HL-60/S4 treated with phorbol 12-myristate 13-acetate at 8.2 ng/mL for 4 days and 3 days (cell line): ENCODE results near the gene MTMR3.
"Not testable (repeated sequence)": the region's sequence is repeated elsewhere in the genome, so short reads cannot be mapped to it uniquely, and the experiment has no call there.

Experiments used
- in situ Hi-C: fragments of 300-500 bp; cut with MboI; formaldehyde crosslinking; loops from 2 replicates; pipeline ENCODE4 v1.15.0; 2022; ENCODE audit warnings: low sequenced_read_pairs

The MTMR3 gene

DNA sequence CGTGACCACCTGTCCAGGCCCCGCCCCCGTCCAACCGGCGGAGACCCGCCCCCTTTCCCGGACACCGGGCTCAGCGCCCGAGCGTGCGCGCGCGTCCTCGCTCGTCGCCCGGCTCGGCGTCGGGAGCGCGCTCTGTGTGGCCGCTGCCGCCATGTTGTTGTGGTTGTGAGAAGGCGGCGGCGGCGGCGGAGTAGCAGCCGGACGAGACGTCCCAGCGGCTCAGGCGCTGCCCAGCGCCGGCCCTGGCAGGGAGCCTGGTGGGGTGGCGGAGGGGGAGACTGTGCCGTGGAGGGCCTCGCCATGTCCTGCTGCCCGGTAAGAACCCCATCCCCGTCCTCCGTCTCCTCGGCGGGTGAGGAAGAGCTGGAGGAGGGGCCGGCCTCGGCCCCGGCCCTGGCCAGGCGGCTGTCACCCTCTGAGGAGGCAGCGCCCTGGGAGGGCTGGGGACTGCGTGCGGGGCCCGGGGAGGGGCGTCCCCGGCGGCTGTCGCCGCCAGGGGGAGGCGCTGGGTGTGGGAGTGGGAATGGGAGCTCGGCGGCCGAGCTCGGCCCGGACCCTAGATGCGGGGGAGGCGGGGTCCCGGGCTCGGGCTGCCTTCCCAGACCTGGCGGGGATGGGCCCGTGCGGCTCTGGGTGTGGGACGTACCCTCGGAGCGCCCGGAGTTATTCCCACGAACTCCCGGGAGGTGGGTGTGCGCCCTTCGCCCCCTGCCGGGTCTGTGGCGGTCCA lies at the start of gene MTMR3:
MTMR3 (plus strand) TSS at position 130 of the 730 bp plus-strand sequence. CDS start 87,886 bp downstream, outside the sequence.
- in situ Hi-C loops: no loop called here

DNA sequence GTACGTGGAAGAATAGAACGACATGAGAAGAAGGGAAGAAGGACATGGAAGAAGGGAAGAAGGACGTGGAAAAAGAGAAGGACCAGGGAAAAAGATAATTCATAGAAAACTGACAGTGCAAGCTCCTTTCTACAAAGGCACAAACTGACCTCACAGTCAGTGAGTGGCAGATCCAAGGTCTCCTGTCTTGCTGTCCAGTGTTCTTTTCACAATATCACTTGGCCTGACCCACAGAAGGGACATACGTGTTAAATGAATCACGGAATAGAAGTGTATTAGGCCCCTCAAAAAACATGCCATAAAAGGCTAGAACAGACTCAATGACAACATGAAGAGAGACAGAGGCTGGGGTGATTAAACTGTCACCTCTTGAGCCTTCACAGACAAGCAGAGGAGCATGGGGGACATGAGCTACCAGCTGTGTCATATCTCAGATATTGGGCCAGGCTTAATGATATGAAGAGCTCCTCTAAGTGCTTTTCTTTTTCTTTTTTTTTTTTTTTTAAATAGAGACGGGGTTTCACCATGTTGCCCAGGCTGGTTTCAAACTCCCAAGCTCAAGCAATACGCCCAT lies 49.5 kb upstream of the MTMR3 start:
- in situ Hi-C loops: no loop called here

DNA sequence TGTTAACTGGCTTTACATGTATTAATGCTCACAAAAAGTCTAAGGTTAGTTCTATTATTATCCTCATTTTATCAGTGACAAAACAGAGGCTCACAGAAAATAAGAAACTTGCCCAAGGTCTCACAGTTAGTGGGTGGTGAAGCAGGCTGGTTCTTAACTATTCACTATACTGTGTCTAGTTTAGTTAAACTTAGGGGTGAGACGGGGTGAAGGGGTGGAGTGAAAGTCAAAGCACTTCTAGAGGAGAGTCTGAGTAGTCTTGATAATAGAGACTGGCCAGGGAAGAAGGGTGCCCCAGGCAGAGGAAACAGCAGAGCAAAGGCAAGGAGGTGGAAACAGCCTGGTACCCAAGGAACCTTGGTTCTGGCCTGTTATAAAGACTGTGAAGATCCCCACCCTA lies 48.9 kb upstream of the MTMR3 start:
- in situ Hi-C loops: no loop called here

DNA sequence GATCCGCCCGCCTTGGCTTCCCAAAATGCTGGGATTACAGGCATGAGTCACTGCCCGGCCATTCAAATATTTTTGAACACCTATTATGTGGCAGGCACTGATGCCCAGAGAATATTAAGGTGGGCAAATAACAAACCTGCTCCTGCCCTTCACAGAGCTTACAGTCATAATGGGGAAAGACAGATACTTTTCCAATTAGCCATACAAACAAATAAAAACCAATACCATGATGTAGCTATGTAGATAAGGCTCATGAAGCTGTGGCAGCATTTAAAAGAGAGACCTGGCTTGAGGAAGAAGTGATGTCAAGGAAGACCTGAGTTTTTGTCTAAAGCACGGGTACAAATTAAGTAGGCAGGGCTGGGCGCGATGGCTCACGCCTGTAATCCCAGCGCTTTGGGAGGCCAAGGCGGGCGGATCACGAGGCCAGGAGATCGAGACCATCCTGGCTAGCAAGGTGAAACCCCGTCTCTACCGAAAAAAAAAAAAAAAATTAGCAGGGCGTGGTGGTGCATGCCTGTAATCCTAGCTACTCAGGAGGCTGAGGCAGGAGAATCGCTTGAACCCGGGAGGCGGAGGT lies 46.1 kb upstream of the MTMR3 start:
- in situ Hi-C loops: not testable (repeated sequence)

DNA sequence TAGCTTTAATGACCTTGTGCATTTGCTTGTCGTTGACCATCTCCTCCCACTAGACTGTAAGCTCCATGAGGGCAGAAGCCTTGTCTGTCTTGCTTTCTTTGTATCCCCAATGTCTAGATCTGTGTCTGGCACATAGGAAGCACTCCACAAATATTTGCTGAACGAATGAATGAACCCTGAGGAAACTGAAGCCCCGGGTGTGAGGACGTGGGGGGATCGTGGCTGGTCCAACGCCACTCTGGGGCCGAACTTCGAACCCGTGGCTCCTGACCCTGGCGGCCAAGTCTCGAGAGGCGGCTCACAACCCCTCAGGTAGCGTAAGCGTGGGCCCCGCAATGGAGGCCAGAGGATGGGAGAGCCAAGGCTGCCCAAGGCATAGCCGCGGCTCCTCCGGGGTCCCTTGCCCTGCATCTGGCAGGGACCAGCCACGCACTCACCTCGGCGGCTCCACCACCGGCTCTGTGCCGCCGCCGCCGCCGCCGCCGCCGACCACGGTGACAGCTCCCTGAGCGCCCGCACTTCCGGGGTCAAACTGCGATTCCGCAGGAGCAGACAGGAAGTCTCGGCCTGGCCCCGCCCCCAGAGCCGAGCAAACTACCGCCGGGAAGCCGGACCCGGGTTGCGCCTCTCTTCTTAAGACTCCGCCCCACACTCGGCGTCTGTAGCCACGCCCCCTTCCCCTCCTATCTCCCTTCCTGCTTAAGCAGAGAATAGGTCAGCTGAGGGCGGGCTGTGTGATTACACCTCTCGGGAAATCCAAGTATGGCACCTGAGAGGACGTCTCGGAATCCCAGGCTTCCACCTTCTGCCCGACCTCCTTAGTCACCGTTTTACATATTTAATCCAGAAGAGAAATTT lies 45.0 kb upstream of the MTMR3 start, which contains the start of gene ASCC2:
ASCC2 (minus strand) TSS at position 534 of the 858 bp plus-strand sequence. CDS start 5,949 bp downstream, outside the sequence.
- in situ Hi-C loops: no loop called here

DNA sequence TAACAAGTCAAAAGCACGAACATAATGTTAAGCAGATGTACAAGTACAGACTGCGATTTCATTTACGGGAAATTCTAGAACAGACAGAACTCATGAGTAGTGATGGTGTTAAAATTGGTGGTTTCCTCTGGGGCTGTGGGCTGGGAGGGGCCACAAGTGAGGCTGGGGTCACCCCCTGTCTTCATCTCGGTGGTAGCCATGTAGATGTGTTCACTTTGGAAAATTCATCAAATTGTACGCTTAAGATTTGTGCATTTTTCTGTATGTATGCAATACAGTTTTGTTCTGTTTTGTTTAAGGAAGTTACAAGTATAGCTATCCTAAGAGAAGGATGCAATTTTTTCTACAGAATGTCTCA lies 44.4 kb upstream of the MTMR3 start:
- in situ Hi-C loops: no loop called here

DNA sequence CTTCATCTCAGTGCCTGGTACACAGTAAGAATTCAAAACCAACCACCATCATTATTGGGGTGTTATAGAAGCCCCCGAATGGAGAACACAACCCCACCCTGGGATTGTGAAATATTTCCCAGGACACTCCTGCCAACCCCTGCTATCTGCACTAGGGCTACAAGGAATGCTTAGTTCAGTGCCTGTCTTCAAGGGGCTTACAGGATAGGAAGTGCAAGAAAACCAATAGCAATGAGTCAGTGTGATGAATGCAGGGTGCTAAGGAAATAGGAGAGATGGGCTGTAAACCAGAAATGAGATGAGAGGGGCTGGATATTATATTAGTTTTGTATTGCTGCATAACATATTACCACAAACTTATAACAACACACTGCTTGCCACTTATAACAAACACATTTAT lies 43.9 kb upstream of the MTMR3 start:
- in situ Hi-C loops: no loop called here

DNA sequence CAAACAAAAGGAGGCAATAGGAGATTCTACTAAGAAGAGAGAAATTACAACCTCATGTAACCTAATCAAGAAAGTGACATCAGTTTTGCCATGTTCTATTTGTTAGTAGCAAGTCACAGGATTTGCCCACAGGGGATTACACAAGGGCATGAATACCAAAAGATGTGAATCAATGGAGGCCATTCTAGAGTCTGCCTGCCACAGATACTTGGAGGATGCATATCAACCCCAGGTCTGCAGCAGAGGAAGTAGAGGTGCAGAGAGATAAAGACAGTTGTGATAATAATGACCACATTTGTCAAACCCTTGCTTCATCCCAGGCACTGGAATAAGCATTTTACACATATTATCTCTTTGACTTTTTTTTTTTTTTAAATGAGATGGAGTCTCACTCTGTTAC lies 42.5 kb upstream of the MTMR3 start:
- in situ Hi-C loops: no loop called here

DNA sequence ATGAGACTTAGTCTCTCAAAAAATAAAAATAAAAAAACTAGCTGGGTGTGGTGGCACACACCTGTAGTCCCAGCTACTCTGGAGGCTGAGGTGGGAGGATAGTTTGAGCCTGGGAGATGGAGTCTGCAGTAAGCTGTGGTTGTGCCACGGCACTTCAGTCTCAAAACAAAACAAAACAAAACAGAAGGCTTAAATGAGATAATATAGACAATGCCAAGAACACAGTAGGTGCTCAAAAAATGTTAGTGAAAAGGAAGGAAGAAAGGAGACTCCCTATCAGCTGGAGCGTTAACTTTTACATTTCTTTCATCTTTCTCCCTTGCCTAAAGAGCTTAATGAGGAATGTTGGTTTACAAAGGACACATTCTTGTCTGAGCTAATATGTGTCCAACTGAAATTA lies 40.8 kb upstream of the MTMR3 start:
- in situ Hi-C loops: no loop called here

DNA sequence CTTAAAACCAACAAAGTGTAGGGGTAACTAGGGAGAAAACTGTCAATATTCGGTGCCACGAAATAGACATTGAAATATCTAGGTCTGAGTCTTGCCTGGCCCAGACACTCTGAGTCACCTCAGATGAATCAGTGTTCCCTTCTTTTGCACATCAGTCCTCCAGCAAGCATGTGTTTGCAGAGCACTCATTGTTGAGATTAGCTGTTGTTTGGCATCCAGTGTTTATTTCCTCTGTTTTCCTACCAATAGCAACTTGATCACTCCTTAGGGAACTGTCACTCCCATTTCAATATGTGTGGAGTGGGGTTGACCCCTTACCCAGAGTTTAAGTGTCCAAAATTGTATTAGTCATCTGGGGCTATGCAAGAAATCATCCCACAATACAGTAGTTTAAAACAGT lies 40.2 kb upstream of the MTMR3 start:
- in situ Hi-C loops: no loop called here

DNA sequence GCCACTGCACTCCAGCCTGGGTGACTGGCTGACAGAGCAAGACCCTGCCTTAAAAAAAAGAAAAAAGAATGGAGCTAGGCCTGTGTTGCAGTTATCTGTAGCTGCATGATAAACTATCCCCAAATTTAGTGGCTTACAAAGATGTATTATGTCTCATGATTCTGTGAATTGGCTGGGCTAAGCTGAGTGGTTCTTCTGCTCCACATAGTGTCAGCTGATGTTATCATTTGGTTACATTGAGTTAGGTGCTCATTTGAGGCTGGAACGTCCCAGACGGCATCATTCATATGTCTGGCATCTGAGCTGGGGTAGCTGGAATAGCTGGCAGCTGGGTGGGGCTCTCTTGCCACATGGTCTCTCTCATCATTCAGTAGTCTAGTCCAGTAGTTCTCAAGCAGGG lies 36.7 kb upstream of the MTMR3 start:
- in situ Hi-C loops: no loop called here

DNA sequence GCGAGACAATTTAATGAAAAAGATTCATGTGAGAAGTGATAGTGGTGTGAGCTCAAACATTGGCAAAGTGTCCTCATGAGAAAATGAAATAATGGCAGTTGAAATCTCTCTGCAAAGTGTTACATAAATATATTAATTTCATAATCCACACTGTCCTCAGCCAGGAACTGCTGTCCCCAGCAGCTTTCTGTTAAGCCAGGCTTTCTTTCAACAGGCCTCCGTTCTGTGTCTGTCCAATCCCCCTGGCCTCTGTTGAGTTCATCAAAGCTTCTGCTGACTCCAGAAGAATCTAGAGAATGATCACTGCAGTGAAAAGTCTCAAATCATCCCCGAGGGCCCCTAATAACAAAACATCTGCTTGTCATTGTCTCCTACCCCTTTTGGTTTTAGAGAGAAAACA lies 34.9 kb upstream of the MTMR3 start:
- in situ Hi-C loops: no loop called here

DNA sequence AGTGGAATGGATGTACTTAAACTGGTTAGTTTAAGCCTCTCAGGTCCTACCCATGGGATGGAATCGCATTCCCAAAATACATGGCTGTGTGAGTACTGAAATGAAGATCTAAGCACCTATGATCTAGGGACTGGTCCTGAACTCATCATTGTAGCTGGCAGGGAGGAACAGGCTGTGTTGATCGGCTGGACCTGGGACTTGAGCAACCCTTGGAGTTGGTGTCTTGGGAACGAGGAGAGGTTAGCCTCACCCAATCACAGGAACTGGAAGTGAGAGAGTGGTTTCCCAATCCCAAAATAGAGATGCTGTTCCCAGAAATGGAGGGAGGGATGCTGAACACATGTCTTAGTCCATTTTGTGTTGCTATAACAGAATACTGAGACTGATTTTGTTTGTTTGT lies 28.5 kb upstream of the MTMR3 start:
- in situ Hi-C loops: no loop called here

DNA sequence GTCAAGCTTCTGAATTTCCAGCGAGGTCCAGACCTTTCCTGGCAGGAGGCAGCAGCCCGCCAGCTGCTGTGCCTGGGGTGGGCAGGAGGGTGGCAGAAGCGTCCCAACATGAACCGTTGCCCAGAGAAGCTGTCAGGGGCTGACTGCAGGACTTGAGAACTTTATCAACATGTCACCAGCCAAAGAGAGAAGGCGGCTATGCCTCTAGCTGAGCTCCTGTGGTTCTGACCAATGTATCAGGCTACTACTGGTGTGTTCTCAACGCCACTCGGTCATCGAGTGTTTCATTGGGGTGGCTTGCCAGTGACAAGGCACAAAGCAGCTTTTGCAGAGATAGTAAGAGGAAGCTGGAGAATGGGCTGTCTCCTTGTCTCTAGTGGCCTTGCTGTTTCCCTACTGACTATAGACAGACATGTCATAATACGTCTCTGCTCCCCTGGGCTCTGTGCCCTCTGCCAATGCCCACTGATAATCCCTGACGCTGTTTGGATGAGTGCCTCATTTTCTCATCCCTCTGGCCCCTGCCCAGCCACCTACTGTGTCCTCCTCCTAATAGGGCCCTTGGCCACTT lies 27.3 kb upstream of the MTMR3 start:
- in situ Hi-C loops: no loop called here

DNA sequence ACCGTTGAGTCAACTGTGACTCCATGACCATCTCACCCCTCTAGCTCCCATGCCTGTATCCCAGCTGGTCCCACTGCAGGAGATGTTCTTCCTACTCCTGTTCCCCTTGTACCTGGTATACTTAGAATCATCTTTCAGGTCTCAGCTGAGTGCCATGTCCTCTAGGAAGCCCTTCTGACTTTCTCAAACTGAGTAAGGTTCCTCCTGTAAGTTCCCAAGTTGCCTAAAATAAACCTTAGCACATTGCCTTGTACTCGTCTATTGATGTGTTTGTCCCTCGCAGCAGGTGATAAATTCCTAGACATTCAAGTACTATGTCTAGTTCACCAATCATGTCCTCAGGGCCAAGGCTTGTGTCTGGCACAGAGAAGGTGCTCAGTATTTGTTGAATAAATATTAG lies 26.5 kb upstream of the MTMR3 start:
- in situ Hi-C loops: no loop called here

DNA sequence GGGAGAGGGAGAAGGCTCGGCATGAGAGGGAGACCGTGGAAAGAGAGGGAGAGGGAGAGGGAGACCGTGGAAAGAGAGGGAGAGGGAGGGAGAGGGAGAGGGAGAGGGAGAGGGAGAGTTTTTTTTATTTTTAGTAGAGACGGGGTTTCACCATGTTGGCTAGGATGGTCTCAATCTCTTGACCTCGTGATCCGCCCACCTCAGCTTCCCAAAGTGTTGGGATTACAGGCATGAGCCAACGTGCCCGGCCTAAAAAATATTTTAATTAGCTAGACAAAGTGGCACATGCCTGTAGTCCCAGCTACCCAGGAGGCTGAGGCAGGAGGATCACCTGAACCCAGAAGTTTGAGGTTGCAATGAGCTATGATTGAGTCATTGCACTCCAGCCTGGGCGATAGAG lies 23.9 kb upstream of the MTMR3 start:
- in situ Hi-C loops: not testable (repeated sequence)

DNA sequence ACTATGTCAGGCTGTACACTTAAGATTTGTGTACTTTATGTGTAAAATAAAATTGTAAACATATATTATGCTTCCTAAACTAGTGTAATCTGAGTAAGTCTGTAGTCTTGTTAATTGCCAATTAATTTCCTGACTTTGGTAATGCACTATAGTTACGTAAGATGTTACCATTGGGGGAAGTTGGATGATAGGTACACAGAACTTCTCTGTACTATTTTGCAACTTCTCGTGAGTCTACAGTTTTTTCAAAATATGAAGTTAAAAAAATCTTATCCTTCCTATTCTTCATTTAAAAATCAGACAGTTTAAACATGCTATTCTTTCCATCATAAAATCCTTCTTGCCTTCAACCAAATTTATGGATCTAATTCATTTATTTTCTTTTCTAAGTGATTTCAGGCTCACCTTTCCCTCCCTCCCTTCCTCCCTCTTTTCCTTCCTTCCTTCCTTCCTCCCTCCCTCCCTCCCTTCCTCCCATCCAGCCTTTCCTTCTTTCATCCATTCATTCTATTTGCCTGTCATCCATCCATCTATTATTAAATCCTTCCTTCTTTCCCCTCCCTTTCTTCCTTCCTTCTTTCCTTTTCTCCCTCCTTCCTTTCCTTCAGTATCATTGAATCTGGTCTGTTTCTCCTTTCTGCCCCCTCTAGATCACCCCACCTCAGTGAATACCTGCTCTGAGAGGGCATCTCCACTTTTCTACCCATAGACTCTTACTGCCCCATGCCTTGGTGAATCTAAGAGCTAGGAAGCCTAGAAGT lies 22.8 kb upstream of the MTMR3 start:
- in situ Hi-C loops: no loop called here

DNA sequence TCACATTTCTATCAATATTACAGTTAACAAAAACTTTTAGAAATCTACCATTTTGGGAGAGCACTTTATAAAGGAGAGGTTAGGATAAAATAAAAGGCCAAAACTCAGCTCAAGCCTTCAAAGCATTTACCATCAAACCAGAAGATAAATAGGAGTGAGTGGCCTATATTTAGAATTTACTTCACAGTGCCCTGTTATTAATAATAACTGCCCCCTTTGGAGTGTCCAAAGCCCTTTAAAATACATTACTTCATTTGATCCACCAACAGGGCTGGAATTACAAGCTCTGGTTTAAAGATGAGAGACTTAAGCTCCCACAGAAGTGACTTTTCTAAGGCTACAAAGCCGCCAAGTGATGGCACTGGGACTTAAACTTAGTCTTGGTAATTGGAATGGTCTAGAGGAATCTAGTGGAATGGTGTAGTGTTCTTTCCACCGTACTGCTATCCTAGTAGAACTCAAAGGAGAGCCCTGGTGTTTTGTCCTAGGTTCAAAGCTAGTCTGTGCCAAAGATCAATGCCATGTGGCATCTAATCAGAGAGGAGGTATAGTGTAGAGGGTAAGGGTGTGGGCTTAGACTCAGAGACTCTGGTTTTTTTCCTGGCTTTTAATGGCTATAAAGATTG lies 21.2 kb upstream of the MTMR3 start:
- in situ Hi-C loops: no loop called here

DNA sequence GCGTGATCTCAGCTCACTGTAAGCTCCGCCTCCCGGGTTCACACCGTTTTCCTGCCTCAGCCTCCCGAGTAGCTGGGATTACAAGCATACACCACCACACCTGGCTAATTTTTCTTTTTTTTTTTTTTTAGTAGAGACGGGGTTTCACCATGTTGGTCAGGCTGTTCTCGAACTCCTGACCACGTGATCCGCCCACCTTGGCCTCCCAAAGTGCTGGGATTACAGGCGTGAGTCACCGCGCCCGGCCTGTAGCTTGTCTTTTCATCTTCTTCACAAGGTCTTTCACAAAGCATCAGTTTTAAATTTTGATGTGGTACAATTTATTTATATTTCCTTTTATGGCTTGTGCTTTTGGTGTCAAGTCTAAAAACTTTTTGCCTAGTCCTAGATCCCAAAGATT lies 17.4 kb upstream of the MTMR3 start:
- in situ Hi-C loops: not testable (repeated sequence)

DNA sequence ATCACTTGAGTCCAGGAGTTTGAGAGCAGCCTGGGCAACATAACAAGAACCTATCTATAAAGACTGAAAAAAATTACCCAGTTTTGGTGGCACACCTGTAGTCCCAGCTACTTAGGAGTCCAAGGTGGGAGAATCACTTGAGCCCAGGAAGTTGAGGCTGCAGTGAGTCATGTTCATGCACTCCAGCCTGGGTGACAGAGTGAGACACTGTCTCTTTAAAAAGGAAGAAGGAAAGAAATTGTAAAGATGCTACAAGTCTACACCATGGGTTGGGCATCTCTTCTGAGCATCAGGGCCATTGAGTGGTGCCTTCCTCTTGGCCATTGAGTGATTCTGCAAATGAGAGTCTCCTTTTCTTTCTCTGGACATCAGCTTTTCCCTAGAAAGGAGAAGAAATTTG lies 15.7 kb upstream of the MTMR3 start:
- in situ Hi-C loops: no loop called here
